ENCODE results near the gene MYL10.

Gene MYL10

DNA sequence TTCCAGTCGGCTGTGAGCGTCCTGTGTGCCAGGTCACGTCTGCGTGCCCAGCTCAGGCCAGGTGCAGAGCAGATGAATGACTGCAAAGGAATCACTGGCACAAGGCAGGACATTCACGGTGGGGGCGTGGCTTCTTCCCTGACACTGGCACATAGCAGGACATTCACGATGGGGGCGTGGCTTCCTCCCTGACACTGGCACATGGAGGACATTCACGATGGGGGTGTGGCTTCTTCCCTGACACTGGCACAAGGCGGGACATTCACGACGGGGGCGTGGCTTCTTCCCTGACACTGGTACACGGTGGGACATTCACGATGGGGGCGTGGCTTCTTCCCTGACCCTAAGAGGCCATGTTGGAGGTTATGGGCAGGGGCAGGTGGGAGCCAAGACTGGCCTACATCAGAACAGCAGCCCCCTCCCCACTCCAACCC lies 64.3 kb downstream of the MYL10 start:
- no peak for DNase-seq

DNA sequence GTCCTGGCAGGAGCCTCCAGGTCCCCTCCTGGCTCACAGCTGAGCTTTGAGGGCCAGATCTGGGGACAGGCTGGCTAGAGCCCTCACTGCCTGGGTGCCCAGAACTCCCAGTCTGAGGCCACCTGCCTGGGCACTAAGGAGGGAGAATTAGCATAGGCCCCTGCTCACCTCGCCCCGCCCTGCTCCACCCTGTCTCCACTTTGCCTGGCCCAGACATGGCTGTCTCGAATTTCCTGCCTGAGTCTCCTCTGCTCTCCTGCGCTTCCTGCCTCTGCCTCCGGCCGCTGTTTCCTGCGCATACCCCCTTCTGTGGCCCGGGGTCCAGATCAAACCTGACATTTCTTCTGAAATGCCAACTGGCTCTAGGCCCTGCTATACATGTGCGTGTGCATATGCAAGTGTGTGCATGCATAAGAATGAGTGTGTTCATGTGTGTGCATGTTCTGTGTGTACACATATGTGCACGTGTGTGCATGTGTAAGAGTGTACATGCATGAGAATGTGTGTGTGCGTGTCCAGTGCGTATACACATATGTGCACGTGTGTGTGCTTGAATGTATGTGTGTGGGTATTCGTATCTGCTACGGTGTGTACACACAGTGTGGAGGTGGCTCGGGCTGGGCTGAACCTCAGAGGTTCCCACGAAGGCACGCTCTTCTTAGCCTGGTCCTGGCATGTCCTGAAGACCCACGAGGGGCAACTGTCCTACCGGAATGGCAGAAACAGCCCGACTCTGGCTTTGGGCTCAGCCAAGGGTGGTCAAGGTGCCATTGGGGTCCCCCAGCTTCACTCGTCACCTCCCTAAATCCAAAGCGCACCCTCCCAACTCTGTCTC lies 64.9 kb downstream of the MYL10 start:
- no peak for DNase-seq
